AG09319 (cell line): ENCODE results near the gene C1QTNF6.

ENCODE experiments used
- DNase-seq: peaks from one replicate; pipeline ENCODE4 v3.0.0-alpha.2; 2010; ENCODE audit warnings: low read depth; ENCODE audit errors: extremely low read depth
- TF ChIP-seq, protein P1 (sequence below): IDR thresholded peaks from 2 replicates; pipeline ENCODE4 v1.5.1; 2011; ENCODE audit warnings: low read depth, mild to moderate bottlenecking, inconsistent platforms, low read length, moderate library complexity

C1QTNF6 gene

DNA sequence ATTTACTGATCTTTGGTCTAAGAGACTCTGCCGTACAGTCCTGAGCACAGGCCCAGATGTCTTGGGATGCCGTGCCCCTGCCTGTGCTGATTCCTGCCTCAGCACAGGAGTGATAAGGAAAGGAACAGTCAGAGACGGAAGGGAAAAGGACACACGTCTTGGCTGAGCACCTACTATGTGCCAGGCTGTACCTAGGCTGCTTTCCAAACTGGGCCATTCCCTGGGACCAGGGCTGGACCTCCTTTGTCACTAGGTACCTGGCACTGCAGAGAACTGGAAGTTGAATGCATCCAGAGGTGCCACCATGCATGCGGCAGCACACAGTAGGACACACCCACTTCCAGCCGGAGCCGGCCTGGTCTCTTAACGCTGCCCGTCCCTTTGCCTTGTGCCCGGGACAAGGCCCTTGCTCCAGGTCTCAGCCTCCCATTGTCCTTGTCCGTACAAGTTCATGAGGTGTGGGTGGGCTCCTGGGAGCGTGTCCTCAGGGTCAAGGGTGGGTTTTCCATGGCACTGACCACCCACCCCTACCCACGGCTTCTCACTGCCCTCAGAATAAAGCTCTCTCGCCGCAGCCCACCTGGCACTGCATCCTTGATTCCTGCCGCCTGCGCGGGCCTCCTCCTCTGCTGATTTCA lies 25.3 kb upstream of the C1QTNF6 start:
- TF ChIP-seq, protein P1, sequence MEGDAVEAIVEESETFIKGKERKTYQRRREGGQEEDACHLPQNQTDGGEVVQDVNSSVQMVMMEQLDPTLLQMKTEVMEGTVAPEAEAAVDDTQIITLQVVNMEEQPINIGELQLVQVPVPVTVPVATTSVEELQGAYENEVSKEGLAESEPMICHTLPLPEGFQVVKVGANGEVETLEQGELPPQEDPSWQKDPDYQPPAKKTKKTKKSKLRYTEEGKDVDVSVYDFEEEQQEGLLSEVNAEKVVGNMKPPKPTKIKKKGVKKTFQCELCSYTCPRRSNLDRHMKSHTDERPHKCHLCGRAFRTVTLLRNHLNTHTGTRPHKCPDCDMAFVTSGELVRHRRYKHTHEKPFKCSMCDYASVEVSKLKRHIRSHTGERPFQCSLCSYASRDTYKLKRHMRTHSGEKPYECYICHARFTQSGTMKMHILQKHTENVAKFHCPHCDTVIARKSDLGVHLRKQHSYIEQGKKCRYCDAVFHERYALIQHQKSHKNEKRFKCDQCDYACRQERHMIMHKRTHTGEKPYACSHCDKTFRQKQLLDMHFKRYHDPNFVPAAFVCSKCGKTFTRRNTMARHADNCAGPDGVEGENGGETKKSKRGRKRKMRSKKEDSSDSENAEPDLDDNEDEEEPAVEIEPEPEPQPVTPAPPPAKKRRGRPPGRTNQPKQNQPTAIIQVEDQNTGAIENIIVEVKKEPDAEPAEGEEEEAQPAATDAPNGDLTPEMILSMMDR, result no peak
- DNase-seq, result no peak

DNA sequence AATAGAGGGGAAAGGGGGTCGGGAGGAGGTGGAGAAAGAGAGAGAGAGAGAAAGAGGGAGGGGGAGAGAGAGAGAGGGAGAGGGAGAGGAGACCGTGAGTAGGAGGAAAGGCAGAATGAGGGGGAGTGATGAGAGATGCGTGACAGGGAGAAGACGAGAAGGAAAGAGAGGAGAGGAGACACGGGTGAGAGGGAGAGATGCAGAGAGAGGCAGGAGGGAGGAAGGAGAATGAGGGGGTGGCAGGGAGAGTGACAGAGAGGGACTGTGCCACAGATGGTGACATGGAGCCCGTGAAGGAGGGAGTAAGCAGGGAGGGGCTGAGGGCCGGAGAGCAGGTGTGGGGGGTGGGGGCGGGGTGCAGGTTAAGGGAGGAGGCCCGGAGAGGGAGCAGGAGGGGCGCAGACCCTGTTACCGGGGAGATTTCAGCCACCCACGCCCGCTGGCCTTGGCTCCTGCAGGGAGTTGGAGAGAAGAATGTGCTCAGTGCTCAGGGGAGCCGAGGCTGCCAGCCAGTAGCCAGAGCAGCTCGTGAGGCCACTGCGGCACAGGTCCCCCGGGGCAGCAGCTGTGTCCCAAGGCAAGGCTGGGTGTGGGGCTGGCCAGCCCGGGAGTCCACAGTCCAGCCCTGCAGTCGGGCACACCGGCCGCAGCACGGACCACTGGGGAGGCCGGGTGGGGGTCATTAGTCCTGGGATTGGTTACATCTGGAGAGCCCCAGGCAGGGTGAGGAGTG lies 24.3 kb upstream of the C1QTNF6 start, which contains the start of gene SSTR3:
SSTR3 (minus strand) TSS at position 304 of the 733 bp plus-strand sequence. CDS start 4,674 bp downstream, outside the sequence.
- DNase-seq, result no peak
- TF ChIP-seq, protein P1, result no peak

DNA sequence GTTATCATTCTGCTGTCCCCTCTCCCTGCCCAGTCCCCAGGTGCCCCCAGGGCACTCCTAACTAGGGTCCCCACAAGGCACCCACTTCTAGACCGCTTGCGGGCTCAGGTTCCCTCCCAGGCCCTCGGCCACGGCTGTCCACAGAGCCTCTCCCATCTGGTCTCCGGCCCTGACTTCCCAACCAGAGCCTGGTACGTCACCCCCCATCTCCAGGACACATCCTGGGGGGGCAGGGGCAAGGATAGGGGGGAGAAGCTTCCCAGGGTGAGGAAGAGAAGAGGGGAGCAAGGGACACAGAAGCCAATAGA lies 23.8 kb upstream of the C1QTNF6 start:
- TF ChIP-seq, protein P1, result no peak
- DNase-seq, result no peak

DNA sequence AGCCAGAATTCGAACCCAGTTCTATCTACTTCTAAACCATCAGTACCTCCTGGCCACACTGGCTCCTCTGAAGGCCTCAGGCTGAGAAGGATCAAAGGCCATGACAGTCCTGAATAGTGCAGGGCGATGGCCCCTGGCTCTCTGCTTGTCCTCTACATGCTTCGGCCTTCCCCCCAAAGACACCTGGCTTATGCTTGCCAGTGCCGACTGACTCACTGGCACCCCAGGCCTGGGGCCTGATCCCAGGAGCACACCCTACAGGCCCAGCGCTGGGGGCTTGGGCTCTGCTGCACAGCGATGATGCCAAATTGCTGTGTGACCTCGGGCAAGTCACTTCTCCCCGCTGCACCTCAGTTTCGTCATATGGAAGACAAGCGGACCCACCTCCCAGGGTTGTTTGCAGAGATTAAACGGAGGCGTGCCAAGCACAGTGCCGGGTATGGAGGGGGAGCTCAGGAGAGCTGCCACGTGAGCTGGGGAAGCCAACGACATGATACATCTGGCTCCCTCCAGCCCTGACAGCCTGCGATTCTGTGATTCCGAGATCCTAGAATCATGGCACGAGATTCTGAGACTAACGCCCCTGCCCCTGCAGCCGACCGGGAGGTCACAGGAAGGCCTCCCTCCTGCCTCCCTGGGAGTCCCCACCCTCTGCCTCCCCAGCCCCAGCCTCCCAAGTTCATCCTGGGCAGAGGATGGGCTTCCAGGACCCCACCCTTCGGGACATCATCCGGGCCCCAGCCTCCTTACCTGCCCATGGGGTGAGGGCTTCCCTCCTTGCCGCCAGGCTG lies 23.2 kb upstream of the C1QTNF6 start:
- TF ChIP-seq, protein P1, result no peak
- no peak for DNase-seq

DNA sequence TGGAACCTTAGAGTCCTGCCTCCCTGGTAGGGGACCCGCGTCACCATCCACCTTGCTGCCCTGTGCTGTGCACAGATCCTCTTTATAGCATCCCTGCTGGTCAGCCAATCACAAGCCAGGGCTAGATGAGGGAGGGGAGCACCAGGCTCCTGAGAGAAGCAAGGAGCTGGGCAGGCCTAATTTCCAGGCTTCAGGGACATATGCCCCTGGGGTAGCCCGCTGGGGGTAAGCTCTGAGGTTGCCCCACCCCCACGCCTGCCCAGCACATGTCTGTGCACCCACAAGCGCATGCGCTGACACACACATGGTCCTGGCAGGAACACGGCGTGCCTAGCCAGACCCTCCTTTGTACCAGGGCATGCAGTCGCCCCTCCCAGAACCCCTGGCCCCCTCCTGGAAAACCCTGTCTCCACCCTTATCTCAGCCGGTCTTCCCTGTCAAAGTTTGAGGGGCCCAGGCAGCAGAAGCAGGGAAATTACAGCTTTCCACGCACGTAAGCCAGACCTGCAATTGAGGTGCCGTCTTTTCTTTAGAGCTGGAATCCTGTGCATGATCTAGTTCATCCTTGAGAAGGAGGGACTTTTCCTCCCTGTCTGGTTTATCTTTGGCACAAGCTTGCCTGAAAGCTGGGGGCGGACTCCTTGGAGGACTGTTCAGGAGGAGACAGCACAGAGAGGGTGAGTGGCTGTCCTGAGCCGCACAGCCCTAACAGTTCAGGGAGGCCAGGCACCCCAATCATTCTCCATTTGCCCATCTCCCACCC lies 22.2 kb upstream of the C1QTNF6 start:
- TF ChIP-seq, protein P1, result no peak
- no peak for DNase-seq

DNA sequence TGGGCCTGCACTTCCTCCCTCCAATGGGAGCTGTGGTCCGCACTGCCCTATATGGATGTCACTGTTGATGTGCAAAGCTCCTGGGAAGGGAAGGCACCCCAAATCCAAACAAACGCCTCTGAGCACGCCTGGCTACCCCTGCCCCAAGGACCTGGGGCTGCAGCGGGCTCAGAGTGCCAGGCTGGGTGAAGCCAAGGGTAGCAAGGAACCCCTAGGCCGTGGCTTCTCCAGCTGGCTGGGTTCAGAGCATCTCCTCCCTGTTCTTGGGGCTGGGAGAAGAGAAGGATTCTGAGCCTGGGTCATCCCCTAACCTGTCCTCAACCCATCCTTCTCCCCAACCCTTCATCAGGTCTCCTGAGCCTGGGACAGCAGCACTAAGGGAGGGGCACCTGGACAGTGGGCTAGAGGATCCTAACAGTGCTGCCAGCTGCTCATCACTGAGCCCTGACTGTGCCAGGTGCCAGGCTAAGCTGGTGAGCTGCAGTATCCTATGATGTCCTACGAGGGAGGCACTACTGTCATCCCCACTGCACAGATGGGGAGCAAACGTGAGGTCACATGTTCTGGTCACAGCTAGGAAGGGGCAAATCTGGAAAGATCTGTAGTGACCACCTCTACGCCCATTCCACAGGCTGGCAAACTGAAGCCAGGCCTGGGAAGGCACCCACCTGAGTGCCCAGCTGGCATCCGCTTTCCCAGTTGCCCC lies 21.2 kb upstream of the C1QTNF6 start:
- TF ChIP-seq, protein P1, result no peak
- DNase-seq, result no peak
